K562 (cell line): ENCODE data around the gene SPOCD1.

ENCODE experiments used
- ATF3 ChIP-seq, 2 experiments: fragments of 450-650 bp in 1 of 2; sonication (generic) in 1 of 2; formaldehyde crosslinking in 1 of 2; IDR thresholded peaks in 1 of 2; conservative IDR thresholded peaks in 1 of 2; 2 replicates each; pipeline versions ENCODE4 v1.6.1 to v1.8.1; 2016 to 2023; ENCODE audit warnings: mild to moderate bottlenecking in 2 of 2, moderate library complexity in 2 of 2, inconsistent platforms in 1 of 2, missing genetic modification reagents in 1 of 2
- EP300 ChIP-seq: IDR thresholded peaks from 2 replicates; pipeline ENCODE4 v1.6.1; 2012; ENCODE audit warnings: low read length, improper control_type of control experiment
- HDAC2 ChIP-seq: fragments of 450-650 bp; IDR thresholded peaks from 2 replicates; pipeline ENCODE4 v1.6.1; 2016; ENCODE audit warnings: mild to moderate bottlenecking
- JUN ChIP-seq, 2 experiments: sonication (generic) in 1 of 2; formaldehyde crosslinking in 1 of 2; IDR thresholded peaks; 2 replicates each; pipeline versions ENCODE4 v1.6.1 to v1.8.0; 2012 to 2022; ENCODE audit warnings: borderline replicate concordance in 2 of 2, mild to moderate bottlenecking in 2 of 2, improper control_type of control experiment in 1 of 2, low read depth in 1 of 2, low read length in 1 of 2, missing genetic modification reagents in 1 of 2
- KDM5B ChIP-seq: fragments of 200-600 bp; sonication (generic); IDR thresholded peaks from 2 replicates; pipeline ENCODE4 v1.6.1; 2012; ENCODE audit warnings: low read depth, mild to moderate bottlenecking, moderate library complexity, low read length, control low read depth, inconsistent platforms; ENCODE audit not compliant: insufficient replicate concordance
- MAFF ChIP-seq: IDR thresholded peaks from 2 replicates; pipeline ENCODE4 v1.6.1; 2012; ENCODE audit warnings: low read length, improper control_type of control experiment
- MAZ ChIP-seq, 2 experiments: fragments of 450-650 bp in 1 of 2; sonication (generic) in 1 of 2; formaldehyde crosslinking; IDR thresholded peaks in 1 of 2; conservative IDR thresholded peaks in 1 of 2; 2 replicates each; pipeline versions ENCODE4 v1.4.0 to v1.5.0; 2020; ENCODE audit warnings: mild to moderate bottlenecking in 1 of 2, missing genetic modification reagents in 1 of 2
- NR2F6 ChIP-seq: fragments of 450-650 bp; formaldehyde crosslinking; IDR thresholded peaks from 2 replicates; pipeline ENCODE4 v1.4.0; 2020; ENCODE audit warnings: mild to moderate bottlenecking
- POLR2AphosphoS5 ChIP-seq: IDR thresholded peaks from 2 replicates; pipeline ENCODE4 v1.6.1; 2011; ENCODE audit warnings: mild to moderate bottlenecking, low read depth, low read length, moderate library complexity; ENCODE audit not compliant: control insufficient read depth, insufficient read depth
- PTRF ChIP-seq: fragments of 450-650 bp; IDR thresholded peaks from 2 replicates; pipeline ENCODE4 v1.6.1; 2016; ENCODE audit warnings: mild to moderate bottlenecking, missing genetic modification characterization, missing compliant biosample characterization
- ZNF444 ChIP-seq: fragments of 250-450 bp; sonication (Bioruptor Pico); IDR thresholded peaks from 2 replicates; pipeline ENCODE4 v1.4.0; 2020; ENCODE audit warnings: mild to moderate bottlenecking, moderate library complexity
- ZNF785 ChIP-seq: fragments of 250-450 bp; sonication (Bioruptor Pico); IDR thresholded peaks from 2 replicates; pipeline ENCODE4 v1.4.0; 2020; ENCODE audit warnings: mild to moderate bottlenecking

- TF ChIP-seq HDAC2 (no peak), JUN (IDR thresholded peaks at IDR 0.05; ENCODE audit: borderline replicate concordance, low read depth, low read length) (no peak), JUN (CRISPR knock-in tag; IDR thresholded peaks at IDR 0.05; ENCODE audit: borderline replicate concordance) (no peak), POLR2AphosphoS5 (no peak), NR2F6 (no peak), MAFF (no peak), ATF3 (IDR thresholded peaks at IDR 0.05) (no peak), ATF3 (CRISPR knock-in tag; conservative IDR thresholded peaks at IDR 0.05) (no peak), KDM5B (no peak), MAZ (CRISPR knock-in tag; conservative IDR thresholded peaks at IDR 0.05 in 1 of 2, IDR thresholded peaks at IDR 0.05 in 1 of 2) (no peak), ZNF444 (CRISPR knock-in tag) (no peak), EP300 (no peak), PTRF (tag) (no peak), ZNF785 (CRISPR knock-in tag) (no peak)
Observed at GRCh38 chr1:31774495-31774894, 41.3 kb downstream of the SPOCD1 start.
